B cell (primary cell): ENCODE measurements around the gene BMP2K. TPM values are rescaled to one million over a fixed set of nuclear protein-coding genes. Genes with fewer than 3 reads are reported as not detected.

ENCODE experiments used
- ATAC-seq: fragments of 200-7000 bp; cut with Tn5 transposase; one replicate; pipeline ENCODE4 v1.10.0; 2021; ENCODE audit warnings: low read depth, mild to moderate bottlenecking, moderate number of reproducible peaks, moderate library complexity
- CTCF ChIA-PET: fragments of 350-600 bp; sonication (Branson Sonifier 250); formaldehyde crosslinking; loops from one replicate; lab custom pipeline; 2021; ENCODE audit warnings: antibody characterized with exemption, inconsistent platforms; lab: Charles Lee
- POLR2A ChIA-PET: fragments of 350-600 bp; sonication (Branson Sonifier 250); formaldehyde crosslinking; loops from one replicate; lab custom pipeline; 2021; ENCODE audit warnings: antibody characterized with exemption; lab: Charles Lee
- DNase-seq: peaks from one replicate; pipeline ENCODE4 v3.0.0; 2013
- H2AFZ ChIP-seq: 2 replicates; pipeline ENCODE4 v1.6.1; 2012; ENCODE audit warnings: mild to moderate bottlenecking, low read depth, low read length; ENCODE audit not compliant: insufficient read depth, poor library complexity, severe bottlenecking
- H3K27ac ChIP-seq, 2 donors: 1 replicate in 1 of 2; 2 replicates in 1 of 2; pipeline ENCODE4 v1.5.1; 2012 to 2013; ENCODE audit warnings: low read length in 2 of 2, mild to moderate bottlenecking in 2 of 2, moderate library complexity in 1 of 2
- H3K27me3 ChIP-seq, 4 experiments: fragments of 200-600 bp in 1 of 4; sonication (generic) in 1 of 4; replicated peaks in 1 of 4; 1 replicate in 2 of 4; 2 replicates in 2 of 4; pipeline versions ENCODE4 v1.6.1 to v1.7.0; 2013 to 2016; ENCODE audit warnings: low read length in 3 of 4, mild to moderate bottlenecking in 2 of 4, mixed read lengths in 1 of 4, moderate library complexity in 1 of 4; ENCODE audit not compliant: insufficient read depth in 4 of 4, control insufficient read depth in 3 of 4; ENCODE audit errors: control extremely low read depth in 1 of 4
- H3K36me3 ChIP-seq, 2 experiments: replicated peaks in 1 of 2; 1 replicate in 1 of 2; 2 replicates in 1 of 2; pipeline versions ENCODE4 v1.6.1 to v1.7.1; 2013; ENCODE audit warnings: low read length in 1 of 2; ENCODE audit not compliant: insufficient read depth in 2 of 2, control insufficient read depth in 1 of 2; ENCODE audit errors: control extremely low read depth in 1 of 2, extremely low read depth in 1 of 2
- H3K4me1 ChIP-seq, 2 donors: fragments of 200-600 bp in 1 of 2; sonication (generic) in 1 of 2; 1 replicate in 1 of 2; 2 replicates in 1 of 2; pipeline versions ENCODE4 v1.5.1 to v1.6.1; 2013 to 2017; ENCODE audit warnings: low read length in 2 of 2; ENCODE audit not compliant: control insufficient read depth in 2 of 2, insufficient read depth in 2 of 2
- H3K4me2 ChIP-seq: replicated peaks from 2 replicates; pipeline ENCODE3; 2012; ENCODE audit warnings: mild to moderate bottlenecking, low read depth, low read length; ENCODE audit not compliant: poor library complexity, severe bottlenecking
- H3K4me3 ChIP-seq, 5 experiments: fragments of 200-600 bp in 1 of 5; sonication (generic) in 1 of 5; 1 replicate in 3 of 5; 2 replicates in 2 of 5; pipeline versions ENCODE4 v1.5.1 to v1.7.0; 2011 to 2016; ENCODE audit warnings: low read length in 4 of 5, mild to moderate bottlenecking in 4 of 5, low read depth in 2 of 5, control low read depth in 1 of 5, moderate library complexity in 1 of 5; ENCODE audit not compliant: insufficient read depth in 1 of 5; ENCODE audit errors: control extremely low read depth in 1 of 5, extremely low read depth in 1 of 5
- H3K79me2 ChIP-seq: fragments of 200-600 bp; sonication (generic); one replicate; pipeline ENCODE4 v1.6.0; 2016; ENCODE audit warnings: low read length; ENCODE audit not compliant: control insufficient read depth, insufficient read depth
- H3K9ac ChIP-seq: fragments of 200-600 bp; sonication (generic); 2 replicates; pipeline ENCODE4 v1.6.1; 2017; ENCODE audit warnings: mild to moderate bottlenecking, low read length, moderate library complexity
- H3K9me3 ChIP-seq, 3 donors: one replicate each; pipeline versions ENCODE4 v1.6.1 to v1.7.1; 2013; ENCODE audit warnings: low read length in 2 of 3; ENCODE audit not compliant: control insufficient read depth in 2 of 3, insufficient read depth in 1 of 3; ENCODE audit errors: control extremely low read depth in 1 of 3
- H4K20me1 ChIP-seq: 2 replicates; pipeline ENCODE4 v1.6.0; 2012; ENCODE audit warnings: mild to moderate bottlenecking, low read length; ENCODE audit not compliant: insufficient read depth, control insufficient read depth, poor library complexity, severe bottlenecking
- H3K27ac Mint-ChIP-seq: one replicate; pipeline ENCODE4 v1.8.0; 2021; ENCODE audit warnings: mixed read lengths
- H3K27me3 Mint-ChIP-seq: one replicate; pipeline ENCODE4 v1.8.0; 2021; ENCODE audit warnings: mixed read lengths
- H3K4me1 Mint-ChIP-seq: one replicate; pipeline ENCODE4 v1.8.0; 2021; ENCODE audit warnings: mixed read lengths
- H3K4me3 Mint-ChIP-seq: one replicate; pipeline ENCODE4 v1.8.0; 2021; ENCODE audit warnings: mixed read lengths
- H3K9me3 Mint-ChIP-seq: one replicate; pipeline ENCODE4 v1.8.0; 2022; ENCODE audit warnings: mixed read lengths; ENCODE audit not compliant: insufficient read depth
- CTCF ChIP-seq: fragments of 200-600 bp; IDR thresholded peaks from one replicate; pipeline ENCODE4 v1.8.0; 2022; ENCODE audit warnings: antibody characterized with exemption, mild to moderate bottlenecking
- EZH2 ChIP-seq: IDR thresholded peaks from 2 replicates; pipeline ENCODE4 v1.6.1; 2012; ENCODE audit warnings: borderline replicate concordance, low read depth, mild to moderate bottlenecking, moderate library complexity, low read length; ENCODE audit not compliant: insufficient read depth, poor library complexity, severe bottlenecking
- WGBS: methylation state at CpG from one replicate; pipeline ENCODE4 v1.1.5; 2013; ENCODE audit warnings: missing lambda C conversion rate; ENCODE audit not compliant: insufficient coverage; 5-methylcytosine and 5-hydroxymethylcytosine counted together
- intact Hi-C: fragments of 100-400 bp; cut with micrococcal nuclease; formaldehyde crosslinking; loops from one replicate; pipeline ENCODE4 v1.10.0; 2022
- polyA plus RNA-seq: library from polyadenylated mRNA; depleted of rRNA; stranded (reverse); fragments of >200 nt; gene quantifications from 2 replicates; pipeline ENCODE4 v1.2.3, GENCODE V29; 2012
- total RNA-seq, 2 donors: library from RNA; stranded (reverse); fragments of 120-200 nt in 1 of 2; gene quantifications; 1 replicate in 1 of 2; 2 replicates in 1 of 2; pipeline versions ENCODE4 v1.2.3 to v1.2.4, GENCODE V29; 2013 to 2022

Gene BMP2K
- total and polyA plus RNA-seq, 2 donors (not counting 1 experiment from before 2014, with no cell fraction given) = 59.1 to 117 TPM

- H3K4me2 ChIP-seq = peak overlapping the region; percentile 32
- 16% methylated on average over 2 of the region's 2 CpGs for WGBS
- CTCF ChIA-PET = interaction anchor here (1.7 kb wide), 1 partner anchor 13 kb away, joined by 7 read pairs; no protein-coding TSS in a partner anchor
Measured at GRCh38 chr4:78796526-78796925, 20.4 kb downstream of the BMP2K start.

More at GRCh38 chr4:78796526-78796925, 20.4 kb downstream of the BMP2K start:
- POLR2A ChIA-PET = interaction anchor here (0.5 kb wide), 1 partner anchor 281 kb away, joined by 4 read pairs; no protein-coding TSS in a partner anchor
- peaks cover 2% of the 10 kb centered on the region for H3K9me3 Mint-ChIP-seq
- TF ChIP-seq CTCF (no peak), EZH2 (no peak)
- no peaks in the 10 kb centered on the region for H3K27me3 ChIP-seq
- H3K27me3 Mint-ChIP-seq = no peaks in the 10 kb centered on the region
- peak overlapping the region in 1 of 2 donors; percentile 71 for H3K27ac ChIP-seq
- peak overlapping the region; percentile 13 for H3K4me3 Mint-ChIP-seq
- peaks cover 67% of the 10 kb centered on the region for H3K4me1 Mint-ChIP-seq
- peaks cover 46% of the 10 kb centered on the region for H4K20me1 ChIP-seq
- peaks cover 1 to 20% of the 10 kb centered on the region in 2 experiments for H3K36me3 ChIP-seq
- no peak for DNase-seq
- peaks cover 93% of the 10 kb centered on the region for H3K79me2 ChIP-seq
- no peak overlapping the region for H2AFZ ChIP-seq
- H3K27ac Mint-ChIP-seq = peak overlapping the region; percentile 57
- H3K9ac ChIP-seq = no peak overlapping the region
- ATAC-seq = no peak
- H3K4me1 ChIP-seq = peaks cover 24 to 61% of the 10 kb centered on the region in 2 donors
- H3K4me3 ChIP-seq = no peak overlapping the region
- H3K9me3 ChIP-seq = peaks cover 0 to 3% (median 0%) of the 10 kb centered on the region in 3 donors
- intact Hi-C loops = no loop called here
